GM21367 (cell line): ENCODE results near the gene GALNT11.
"Not testable (repeated sequence)": the region's sequence is repeated elsewhere in the genome, so short reads cannot be mapped to it uniquely, and the experiment has no call there.

Source experiments
- ATAC-seq: cut with Tn5 transposase; IDR thresholded peaks from one replicate; pipeline ENCODE4 v1.9.1; 2021; ENCODE audit not compliant: unreplicated experiment

Gene GALNT11

DNA sequence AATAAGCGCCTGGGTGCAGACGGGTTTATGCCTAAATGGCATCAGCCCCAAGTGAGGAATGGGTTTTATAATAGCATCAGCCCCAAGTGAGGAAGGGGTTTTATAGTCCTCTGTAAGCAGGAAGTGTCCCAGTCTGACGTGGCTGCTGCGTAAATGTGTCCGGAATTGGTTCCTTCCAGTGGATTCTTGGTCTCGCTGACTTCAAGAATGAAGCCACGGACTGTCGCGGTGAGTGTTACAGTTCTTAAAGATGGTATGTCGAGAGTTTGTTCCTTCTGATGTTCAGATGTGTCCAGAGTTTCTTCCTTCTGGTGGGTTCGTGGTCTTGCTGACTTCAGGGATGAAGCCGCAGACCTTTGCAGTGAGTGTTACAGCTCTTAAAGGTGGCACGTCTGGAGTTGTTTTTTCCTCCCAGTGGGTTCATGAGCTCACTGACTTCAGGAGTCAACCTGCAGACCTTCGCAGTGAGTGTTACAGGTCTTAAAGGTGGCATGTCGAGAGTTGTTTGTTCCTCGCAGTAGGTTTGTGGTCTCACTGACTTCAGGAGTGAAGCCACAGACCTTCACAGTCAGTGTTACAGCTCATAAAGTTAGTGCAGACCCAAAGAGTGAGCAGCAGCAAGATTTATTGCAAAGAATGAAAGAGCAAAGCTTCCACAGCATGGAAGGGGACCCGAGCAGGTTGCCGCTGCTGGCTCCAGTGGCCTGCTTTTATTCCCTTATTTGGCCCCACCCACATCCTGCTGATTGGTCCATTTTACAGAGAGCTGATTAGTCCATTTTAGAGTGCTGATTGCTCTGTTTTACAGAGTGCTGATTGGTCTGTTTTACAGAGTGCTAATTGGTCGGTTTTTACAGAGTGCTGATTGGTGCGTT, 2.3 kb downstream of the GALNT11 start:
- not testable (repeated sequence) for ATAC-seq

DNA sequence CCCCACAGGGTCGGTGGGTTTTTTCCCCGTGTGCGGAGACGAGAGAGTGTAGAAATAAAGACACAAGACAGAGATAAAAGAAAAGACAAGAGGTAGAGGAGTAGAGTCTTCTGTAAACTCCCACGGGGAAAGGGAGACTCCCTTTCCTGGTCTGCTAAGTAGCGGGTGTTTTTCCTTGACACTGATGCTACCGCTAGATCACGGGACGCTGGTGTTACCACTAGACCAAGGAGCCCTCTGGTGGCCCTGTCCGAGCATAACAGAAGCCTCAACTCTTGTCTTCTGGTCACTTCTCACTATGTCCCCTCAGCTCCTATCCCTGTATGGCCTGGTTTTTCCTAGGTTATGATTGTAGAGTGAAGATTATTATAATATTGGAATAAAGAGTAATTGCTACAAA, 4.6 kb downstream of the GALNT11 start:
- ATAC-seq = not testable (repeated sequence)

DNA sequence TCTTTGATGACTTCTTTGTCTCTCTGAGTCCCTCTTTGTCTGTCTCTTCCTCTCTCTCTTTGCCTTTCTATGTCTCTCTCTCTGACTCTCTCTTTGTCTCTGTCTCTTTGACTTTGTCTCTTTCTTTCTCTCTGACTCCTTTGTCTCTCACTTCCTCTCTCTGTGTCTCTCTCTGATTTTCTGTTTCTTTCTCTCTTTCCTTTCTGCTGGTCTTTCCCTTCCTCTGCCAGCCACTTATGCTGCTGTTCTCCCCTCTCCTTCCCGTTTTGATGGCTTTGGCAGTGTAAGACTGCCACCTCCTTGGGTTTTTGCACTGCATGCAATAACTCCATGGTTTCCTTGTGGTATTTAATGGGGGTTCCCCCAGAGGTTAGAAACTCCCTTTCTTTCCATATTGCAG, 5.2 kb downstream of the GALNT11 start:
- not testable (repeated sequence) for ATAC-seq

DNA sequence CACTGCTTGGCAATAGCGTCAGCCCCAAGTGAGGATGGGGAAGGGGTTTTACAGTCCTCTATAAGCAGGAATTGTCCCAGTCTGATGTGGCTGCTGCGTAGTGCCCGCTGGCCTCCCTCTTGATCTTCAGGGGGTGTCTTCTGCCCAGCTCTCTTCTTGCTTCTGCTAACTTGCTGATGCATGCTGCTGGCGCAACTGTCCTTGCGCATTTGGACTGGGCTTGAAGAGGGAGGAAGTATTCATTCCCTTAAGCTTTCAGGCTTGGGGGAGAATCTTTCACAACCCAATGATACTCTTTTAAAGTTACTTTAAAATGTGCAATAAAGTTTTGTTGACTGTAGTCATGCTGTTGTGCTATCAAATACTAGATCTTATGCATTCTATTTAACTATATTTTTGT, 10.3 kb downstream of the GALNT11 start:
- ATAC-seq = no peak

DNA sequence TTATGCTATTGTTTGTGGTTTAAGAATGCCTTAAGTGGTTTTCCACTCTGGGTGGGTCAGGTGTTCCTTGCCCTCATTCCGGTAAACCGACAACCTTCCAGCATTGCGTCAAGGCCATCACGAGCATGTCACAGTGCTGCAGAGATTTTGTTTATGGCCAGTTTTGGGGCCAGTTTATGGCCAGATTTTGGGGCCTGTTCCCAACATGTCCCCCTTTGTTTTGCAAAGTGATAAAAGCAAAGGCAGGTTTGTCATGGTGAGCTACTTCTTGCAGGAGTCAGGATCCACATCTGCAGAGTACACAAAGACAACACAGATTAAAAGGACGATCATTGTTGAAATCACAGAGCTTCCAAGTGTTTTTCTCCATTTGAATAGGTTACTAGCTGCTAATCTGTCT, 12.9 kb downstream of the GALNT11 start:
- not testable (repeated sequence) for ATAC-seq

DNA sequence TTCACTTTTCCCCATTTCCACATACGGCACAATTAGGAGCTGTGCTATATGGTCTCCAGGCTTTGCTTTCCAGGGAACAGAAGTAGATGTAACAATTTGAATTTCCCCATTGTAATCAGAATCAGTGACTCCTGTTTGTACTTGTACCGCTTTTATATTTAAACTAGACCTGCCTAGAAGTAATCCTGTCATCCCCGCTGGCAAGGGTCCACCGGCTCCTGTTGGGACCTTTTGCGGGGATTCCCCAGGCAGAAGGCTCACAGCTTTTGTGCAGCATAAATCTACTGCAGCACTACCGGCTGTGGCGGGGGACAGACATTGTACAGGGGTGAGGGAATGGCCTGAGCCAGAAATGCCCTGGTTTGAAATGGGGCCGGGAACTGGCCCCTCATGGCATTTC, 17.6 kb downstream of the GALNT11 start:
- not testable (repeated sequence) for ATAC-seq

DNA sequence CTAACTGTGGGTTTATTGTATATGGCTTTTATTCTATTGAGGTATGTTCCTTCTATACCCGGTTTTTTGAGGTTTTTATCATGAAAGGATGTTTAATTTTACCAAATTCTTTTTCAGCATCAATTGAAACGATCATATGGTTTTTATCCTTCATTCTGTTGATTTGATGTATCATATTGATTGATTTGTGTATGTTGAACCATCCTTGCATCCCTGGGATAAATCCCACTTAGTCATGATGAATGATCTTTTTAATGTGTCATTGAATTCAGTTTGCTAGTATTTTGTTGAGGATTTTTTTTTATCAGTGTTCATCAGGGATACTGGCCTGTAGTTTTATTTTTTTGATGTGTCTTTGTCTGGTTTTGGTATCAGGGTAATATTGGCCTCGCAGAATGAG, 19.4 kb downstream of the GALNT11 start:
- not testable (repeated sequence) for ATAC-seq

DNA sequence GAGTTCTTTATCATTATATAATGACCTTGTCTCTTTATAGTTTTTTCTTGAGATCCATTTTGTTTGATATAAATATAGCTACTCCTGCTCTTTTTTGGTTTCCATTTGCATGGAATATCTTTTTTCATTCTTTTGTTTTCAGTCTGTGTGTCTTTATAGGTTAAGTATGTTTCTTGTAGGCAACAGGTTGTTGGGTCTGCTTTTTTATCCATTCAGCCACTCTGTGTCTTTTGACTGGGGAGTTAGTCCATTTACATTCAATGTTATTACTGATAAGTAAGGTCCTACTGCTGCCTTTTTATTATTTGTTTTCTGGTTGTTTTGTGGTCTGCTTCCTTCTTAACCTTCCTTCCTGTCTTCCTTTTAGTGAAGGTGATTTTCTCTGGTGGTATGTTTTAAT, 21.1 kb downstream of the GALNT11 start:
- no peak for ATAC-seq

DNA sequence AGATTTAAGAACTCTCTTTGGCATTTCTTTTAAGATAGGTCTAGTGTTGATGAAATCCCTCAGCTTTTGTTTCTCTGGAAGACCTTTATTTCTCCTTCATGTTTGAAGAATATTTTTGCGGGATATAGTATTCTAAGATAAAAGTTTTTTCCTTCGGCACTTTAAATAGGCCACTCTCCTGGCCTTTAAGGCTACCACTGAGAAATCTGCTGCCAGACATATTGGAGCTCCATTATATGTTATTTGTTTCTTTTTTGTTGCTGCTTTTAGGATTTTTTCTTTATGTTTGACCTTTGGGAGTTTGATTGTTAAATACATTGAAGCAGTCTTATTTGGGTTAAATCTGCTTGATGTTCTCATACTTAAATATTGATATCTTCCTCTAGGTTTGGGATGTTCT, 22.6 kb downstream of the GALNT11 start:
- no peak for ATAC-seq

DNA sequence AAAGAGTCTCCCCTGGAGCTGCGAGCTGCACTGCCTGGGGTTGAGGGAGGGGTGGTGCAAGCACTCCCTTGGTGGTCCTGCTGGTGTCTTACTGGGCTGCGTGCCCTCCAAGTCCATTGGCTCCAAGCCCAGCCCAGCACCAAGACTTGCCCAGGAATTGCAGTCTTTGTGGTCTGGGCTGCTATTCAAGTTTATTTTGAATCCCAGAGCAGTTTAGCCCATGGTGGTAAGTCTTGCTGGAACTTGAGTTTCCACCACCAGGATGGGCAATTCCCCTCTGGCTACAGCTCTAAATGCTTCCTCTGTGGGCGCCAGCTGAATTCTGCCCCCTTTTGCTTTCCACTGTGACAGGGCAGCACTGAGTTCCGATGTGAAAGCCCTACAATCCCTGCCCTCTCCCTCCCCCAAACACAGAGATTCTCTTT, 25.1 kb downstream of the GALNT11 start:
- no peak for ATAC-seq

DNA sequence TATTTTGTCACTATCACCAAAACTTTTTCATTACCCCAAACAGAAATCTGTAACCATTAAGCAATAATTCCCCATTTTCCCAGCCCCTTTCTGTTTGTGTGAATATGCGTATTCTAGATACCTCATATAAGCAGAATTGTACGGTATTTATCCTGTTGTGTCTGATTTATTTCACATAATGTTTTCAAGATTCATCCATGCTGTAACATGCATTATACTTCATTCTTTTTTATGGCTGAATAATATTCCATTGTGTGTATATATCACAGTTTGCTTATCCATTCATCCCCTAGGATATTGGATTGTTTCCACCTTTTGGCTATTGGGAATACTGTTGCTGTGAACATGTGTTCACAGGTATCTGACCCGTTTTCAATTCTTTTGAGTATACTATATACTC, 26.5 kb downstream of the GALNT11 start:
- no peak for ATAC-seq

DNA sequence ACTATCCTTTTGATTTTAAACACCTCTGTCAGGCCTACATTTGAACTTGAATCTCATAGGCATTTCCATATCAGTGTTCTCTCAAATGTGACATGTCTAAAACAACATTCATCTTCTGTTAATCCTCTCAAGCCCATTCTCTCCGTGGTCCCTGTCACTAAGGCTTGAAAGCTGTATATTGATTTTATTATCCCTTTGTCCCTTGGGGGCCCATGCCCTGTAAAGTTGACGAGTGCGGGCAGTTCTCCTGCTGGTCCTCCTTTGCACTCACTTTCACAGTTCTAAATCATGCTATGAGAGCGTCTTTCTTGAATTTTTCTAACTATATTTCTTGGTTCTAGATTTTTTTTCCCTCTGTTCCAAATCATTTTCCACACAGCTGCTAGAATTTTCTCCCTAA, 27.3 kb downstream of the GALNT11 start:
- no peak for ATAC-seq

DNA sequence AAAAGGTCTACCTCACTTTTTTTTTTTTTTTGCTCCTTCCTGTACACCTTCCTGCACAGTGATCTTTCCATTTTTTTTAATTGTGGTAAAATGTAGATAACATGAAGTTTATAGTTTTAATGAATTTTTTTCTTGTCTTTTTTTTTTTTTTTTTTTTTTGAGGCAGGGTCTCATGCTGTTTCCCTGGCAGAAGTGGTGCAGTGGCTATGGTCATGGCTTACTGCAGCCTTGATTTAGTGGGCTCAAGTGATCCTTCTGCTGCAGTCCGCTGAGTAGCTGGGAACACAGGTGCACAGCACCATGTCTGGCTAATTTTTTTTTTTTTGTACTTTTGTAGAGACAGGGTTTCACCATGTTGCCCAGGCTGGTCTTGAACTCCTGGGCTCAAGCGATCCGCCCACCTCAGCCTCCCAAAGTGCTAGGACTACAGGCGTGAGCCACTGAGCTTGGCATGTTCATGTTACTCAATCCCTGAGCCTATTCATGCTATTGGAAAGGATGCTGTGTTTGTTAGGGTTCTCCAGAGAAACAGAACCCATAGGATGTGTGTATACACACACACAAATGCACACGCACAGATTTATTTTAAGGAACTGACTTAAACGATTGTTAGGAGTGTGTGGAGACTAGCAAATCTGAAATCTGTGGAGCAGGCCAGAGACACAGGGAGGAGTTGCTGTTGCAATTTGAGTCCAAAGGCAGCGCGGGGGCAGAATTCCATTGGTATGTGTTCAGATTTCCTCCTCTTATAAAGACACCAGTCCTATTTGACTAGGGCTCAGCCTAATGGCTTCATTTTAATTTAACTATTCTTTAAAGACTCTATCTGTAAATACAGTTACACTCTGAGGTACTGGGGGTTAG, 29.1 kb downstream of the GALNT11 start:
- ATAC-seq = no peak

DNA sequence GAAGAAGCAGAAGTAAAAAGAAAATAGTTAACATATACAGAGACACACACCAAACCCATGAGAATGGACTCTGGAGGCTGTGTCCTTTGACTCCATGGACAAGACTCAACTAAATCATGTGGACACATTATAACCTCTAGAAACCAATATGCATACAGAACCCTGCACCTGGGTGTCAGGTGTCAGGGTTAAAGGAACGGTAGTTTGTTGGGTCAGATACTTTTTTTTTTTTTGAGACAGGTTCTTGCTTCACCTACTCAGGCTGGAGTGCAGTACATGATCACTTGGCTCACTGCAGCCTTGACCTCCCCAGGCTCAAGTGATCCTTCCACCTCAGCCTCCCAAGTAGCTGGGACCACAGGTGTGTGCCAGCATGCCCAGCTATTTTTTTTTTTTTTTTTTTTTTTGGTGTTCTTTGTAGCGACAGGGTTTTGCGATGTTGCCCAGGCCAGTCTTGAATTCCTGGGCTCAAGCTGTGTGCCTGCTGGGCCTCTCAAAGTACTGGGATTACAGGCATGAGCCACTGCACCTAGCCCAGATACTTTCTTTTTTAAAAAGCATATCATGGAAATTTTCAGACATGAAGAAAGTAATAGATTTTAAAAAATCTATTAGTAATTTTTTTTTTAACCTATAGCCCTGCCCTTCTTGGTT, 31.3 kb downstream of the GALNT11 start:
- ATAC-seq = no peak

DNA sequence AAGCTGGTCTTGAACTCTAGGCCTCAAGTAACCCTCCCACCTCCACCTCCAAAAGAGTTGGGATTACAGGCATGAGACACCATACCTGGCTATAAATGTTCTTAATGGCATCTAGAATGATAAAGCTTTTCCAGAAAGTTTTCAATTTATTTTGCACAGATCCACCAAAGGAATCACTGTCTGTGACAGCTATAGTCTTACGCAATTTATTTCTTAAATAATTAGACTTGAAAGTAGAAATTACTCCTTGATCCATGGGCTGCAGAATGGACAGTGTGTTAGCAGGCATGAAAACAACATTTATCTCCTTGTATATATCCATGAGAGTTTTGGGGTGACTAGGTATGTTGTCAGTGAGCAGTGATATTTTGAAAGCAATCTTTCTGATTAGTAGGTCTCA, 33.8 kb downstream of the GALNT11 start:
- ATAC-seq = no peak

DNA sequence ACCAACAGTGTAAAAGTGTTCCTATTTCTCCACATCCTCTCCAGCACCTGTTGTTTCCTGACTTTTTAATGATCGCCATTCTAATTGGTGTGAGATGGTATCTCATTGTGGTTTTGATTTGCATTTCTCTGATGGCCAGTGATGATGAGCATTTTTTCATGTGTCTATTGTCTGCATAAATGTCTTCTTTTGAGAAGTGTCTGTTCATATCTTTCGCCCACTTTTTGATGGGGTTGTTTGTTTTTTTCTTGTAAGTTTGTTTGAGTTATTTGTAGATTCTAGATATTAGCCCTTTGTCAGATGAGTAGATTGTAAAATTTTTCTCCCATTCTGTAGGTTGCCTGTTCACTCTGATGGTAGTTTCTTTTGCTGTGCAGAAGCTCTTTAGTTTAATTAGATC, 35.6 kb downstream of the GALNT11 start:
- not testable (repeated sequence) for ATAC-seq

DNA sequence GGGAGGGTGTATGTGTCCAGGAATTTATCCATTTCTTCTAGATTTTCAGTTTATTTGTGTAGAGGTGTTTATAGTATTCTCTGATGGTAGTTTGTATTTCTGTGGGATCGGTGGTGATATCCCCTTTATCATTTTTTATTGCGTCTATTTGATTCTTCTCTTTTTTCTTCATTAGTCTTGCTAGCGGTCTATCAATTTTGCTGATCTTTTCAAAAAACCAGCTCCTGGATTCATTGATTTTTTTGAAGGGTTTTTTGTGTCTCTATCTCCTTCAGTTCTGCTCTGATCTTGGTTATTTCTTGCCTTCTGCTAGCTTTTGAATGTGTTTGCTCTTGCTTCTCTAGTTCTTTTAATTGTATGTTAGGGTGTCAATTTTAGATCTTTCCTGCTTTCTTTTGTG, 37.7 kb downstream of the GALNT11 start:
- not testable (repeated sequence) for ATAC-seq

DNA sequence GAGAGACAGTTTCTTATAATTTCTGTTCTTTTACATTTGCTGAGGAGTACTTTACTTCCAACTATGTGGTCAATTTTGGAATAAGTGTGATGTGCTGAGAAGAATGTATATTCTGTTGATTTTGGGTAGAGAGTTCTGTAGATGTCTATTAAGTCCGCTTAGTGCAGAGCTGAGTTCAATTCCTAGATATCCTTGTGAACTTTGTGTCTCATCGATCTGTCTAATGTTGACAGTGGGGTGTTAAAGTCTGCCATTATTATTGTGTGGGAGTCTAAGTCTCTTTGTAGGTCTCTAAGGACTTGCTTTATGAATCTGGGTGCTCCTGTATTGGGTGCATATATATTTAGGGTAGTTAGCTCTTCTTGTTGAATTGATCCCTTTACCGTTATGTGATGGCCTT, 38.3 kb downstream of the GALNT11 start:
- not testable (repeated sequence) for ATAC-seq

DNA sequence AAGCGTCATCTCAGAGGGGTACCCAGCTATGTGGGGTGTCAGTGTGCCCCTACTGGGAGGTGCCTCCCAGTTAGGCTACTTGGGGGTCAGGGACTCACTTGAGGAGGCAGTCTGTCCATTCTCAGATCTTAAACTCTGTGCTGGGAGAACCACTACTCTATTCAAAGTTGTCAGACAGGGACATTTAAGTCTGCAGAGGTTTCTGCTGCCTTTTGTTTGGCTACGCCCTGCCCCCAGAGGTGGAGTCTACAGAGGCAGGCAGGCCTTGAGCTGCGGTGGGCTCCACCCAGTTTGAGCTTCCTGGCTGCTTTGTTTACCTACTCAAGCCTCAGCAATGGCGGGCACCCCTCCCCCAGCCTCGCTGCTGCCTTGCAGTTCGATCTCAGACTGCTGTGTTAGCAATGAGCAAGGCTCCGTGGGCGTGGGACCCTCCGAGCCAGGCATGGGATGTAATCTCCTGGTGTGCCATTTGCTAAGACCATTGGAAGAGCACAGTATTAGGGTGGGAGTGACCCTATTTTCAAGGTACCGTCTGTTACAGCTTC, 40.4 kb downstream of the GALNT11 start:
- not testable (repeated sequence) for ATAC-seq

DNA sequence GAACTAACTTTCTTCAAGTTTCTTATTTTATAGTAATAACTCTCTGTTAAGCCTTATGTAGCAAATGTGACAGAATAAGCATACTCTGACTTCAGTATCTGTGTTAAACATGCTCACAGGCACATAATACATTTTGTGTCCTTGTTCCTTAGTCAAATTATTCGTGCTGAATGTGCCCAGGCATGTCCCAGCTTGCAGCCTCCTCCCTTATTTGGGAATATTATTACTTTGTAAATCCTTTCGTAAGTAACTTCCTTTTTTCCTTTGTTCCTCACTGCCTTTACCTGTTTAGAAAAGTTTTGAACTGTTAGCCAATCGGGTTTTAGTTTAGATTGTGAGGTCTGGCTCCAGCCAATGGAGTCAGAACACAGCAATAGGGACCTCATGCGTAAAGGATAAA, 46.9 kb downstream of the GALNT11 start:
- ATAC-seq = no peak

DNA sequence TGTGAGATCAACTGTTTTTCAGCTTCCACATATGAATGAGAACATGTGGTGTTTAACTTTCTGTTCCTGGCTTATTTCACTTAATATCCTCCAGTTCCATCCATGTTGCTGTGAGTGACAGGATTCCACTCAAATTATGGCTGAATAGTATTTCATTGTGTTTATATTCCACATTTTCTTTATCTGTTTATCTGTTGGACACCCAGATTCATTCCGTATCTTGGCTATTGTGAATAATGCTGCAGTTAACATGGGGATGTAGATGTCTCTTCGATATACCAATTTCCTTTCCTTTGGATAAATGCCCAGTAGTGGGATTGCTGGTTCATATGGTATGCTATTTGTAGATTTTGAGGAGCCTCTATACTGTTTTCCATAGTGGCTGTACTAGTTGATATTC, 47.9 kb downstream of the GALNT11 start:
- ATAC-seq = no peak
